Measurements from ENCODE around the gene IREB2.

- no peak for TF ChIP-seq EP300 (IDR thresholded peaks at IDR 0.05)
- TF ChIP-seq, protein P1, sequence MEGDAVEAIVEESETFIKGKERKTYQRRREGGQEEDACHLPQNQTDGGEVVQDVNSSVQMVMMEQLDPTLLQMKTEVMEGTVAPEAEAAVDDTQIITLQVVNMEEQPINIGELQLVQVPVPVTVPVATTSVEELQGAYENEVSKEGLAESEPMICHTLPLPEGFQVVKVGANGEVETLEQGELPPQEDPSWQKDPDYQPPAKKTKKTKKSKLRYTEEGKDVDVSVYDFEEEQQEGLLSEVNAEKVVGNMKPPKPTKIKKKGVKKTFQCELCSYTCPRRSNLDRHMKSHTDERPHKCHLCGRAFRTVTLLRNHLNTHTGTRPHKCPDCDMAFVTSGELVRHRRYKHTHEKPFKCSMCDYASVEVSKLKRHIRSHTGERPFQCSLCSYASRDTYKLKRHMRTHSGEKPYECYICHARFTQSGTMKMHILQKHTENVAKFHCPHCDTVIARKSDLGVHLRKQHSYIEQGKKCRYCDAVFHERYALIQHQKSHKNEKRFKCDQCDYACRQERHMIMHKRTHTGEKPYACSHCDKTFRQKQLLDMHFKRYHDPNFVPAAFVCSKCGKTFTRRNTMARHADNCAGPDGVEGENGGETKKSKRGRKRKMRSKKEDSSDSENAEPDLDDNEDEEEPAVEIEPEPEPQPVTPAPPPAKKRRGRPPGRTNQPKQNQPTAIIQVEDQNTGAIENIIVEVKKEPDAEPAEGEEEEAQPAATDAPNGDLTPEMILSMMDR (IDR thresholded peaks at IDR 0.05), result no peak
- no peak for TF ChIP-seq POLR2A (IDR thresholded peaks at IDR 0.05)
- no peak for TF ChIP-seq POLR2AphosphoS5 (IDR thresholded peaks at IDR 0.05)
These were observed 112.2 kb downstream of the IREB2 start for GRCh38 chr15:78550194-78550593.

Measured in upper lobe of left lung (tissue), 4 donors.